HG03432 (cell line): ENCODE measurements around the gene PRPSAP1.
"Not testable (repeated sequence)": the region's sequence is repeated elsewhere in the genome, so short reads cannot be mapped to it uniquely, and the experiment has no call there.

Source experiments
- ATAC-seq: cut with Tn5 transposase; IDR thresholded peaks from one replicate; pipeline ENCODE4 v1.9.1; 2021; ENCODE audit warnings: mild to moderate bottlenecking, moderate library complexity; ENCODE audit not compliant: unreplicated experiment

Gene PRPSAP1

GRCh38 chr17:76360461-76360860 lies 6.7 kb upstream of the PRPSAP1 start:
- ATAC-seq, result no peak

- not testable (repeated sequence) for ATAC-seq
Observed at GRCh38 chr17:76359776-76360175, 6.1 kb upstream of the PRPSAP1 start.

GRCh38 chr17:76359375-76359774 lies 5.7 kb upstream of the PRPSAP1 start:
- no peak for ATAC-seq

GRCh38 chr17:76357597-76358158 lies 4.0 kb upstream of the PRPSAP1 start:
- ATAC-seq, result no peak

GRCh38 chr17:76356803-76357456 lies 3.2 kb upstream of the PRPSAP1 start:
- ATAC-seq, result no peak

GRCh38 chr17:76354747-76355310 lies 1.1 kb upstream of the PRPSAP1 start:
- ATAC-seq, result no peak

- peak; percentile 1 for ATAC-seq
Observed at GRCh38 chr17:76354317-76354729, 607 bp upstream of the PRPSAP1 start.

GRCh38 chr17:76353004-76353598 lies 615 bp downstream of the PRPSAP1 start:
- ATAC-seq, result peak; percentile 23

- ATAC-seq, result no peak
Observed at GRCh38 chr17:76351526-76352071, 2.1 kb downstream of the PRPSAP1 start.

GRCh38 chr17:76350463-76350862 lies 3.3 kb downstream of the PRPSAP1 start:
- ATAC-seq, result no peak

GRCh38 chr17:76346936-76347335 lies 6.8 kb downstream of the PRPSAP1 start:
- ATAC-seq, result not testable (repeated sequence)

- ATAC-seq, result no peak
Observed at GRCh38 chr17:76345377-76345974, 8.2 kb downstream of the PRPSAP1 start.

- ATAC-seq, result no peak
Observed at GRCh38 chr17:76343106-76343505, 10.6 kb downstream of the PRPSAP1 start.

- no peak for ATAC-seq
Observed at GRCh38 chr17:76341301-76341700, 12.4 kb downstream of the PRPSAP1 start.

- no peak for ATAC-seq
Observed at GRCh38 chr17:76337413-76337777, 16.3 kb downstream of the PRPSAP1 start.

- ATAC-seq, result no peak
Observed at GRCh38 chr17:76336756-76337412, 16.8 kb downstream of the PRPSAP1 start.

GRCh38 chr17:76335716-76336381 lies 17.9 kb downstream of the PRPSAP1 start:
- no peak for ATAC-seq

- ATAC-seq, result no peak
Observed at GRCh38 chr17:76333673-76334505, 19.8 kb downstream of the PRPSAP1 start.

- ATAC-seq, result no peak
Observed at GRCh38 chr17:76331083-76331482, 22.6 kb downstream of the PRPSAP1 start.

- no peak for ATAC-seq
Observed at GRCh38 chr17:76329664-76330063, 24.1 kb downstream of the PRPSAP1 start.
